Measurements from ENCODE around the gene SMYD3.

- TF ChIP-seq POLR2A (IDR thresholded peaks at IDR 0.05; ENCODE audit: low read depth) (no peak), CTCF (IDR thresholded peaks at IDR 0.05) (no peak)
Observed at GRCh38 chr1:246394121-246394520, 113.0 kb downstream of the SMYD3 start.
